Lung (tissue), 12 donors: Measurements from ENCODE around the gene SPAG6. TPM values are rescaled to one million over a fixed set of nuclear protein-coding genes. Genes with fewer than 3 reads are reported as not detected.

Source experiments
- ATAC-seq: fragments of 200-7000 bp; cut with Tn5 transposase; one replicate; pipeline ENCODE4 v1.9.1; 2020; ENCODE audit warnings: moderate number of reproducible peaks; ENCODE audit not compliant: insufficient read depth, low FRiP score
- DNase-seq, 3 donors: peaks; one replicate each; pipeline ENCODE4 v3.0.0-alpha.2; 2013 to 2017
- H3K27ac ChIP-seq, 2 donors: one replicate each; pipeline ENCODE4 v1.5.1; 2013; ENCODE audit warnings: mild to moderate bottlenecking in 2 of 2, moderate library complexity in 2 of 2, control low read depth in 1 of 2, inconsistent platforms in 1 of 2, low read depth in 1 of 2, low read length in 1 of 2
- H3K27me3 ChIP-seq, 3 donors: one replicate each; pipeline ENCODE4 v1.5.1; 2013; ENCODE audit warnings: low read length in 2 of 3; ENCODE audit not compliant: control insufficient read depth in 3 of 3, insufficient read depth in 3 of 3
- H3K36me3 ChIP-seq, 4 donors: one replicate each; pipeline ENCODE4 v1.5.1; 2013; ENCODE audit warnings: low read length in 4 of 4, mild to moderate bottlenecking in 1 of 4, moderate library complexity in 1 of 4; ENCODE audit not compliant: control insufficient read depth in 4 of 4, insufficient read depth in 4 of 4
- H3K4me1 ChIP-seq, 5 donors: one replicate each; pipeline ENCODE4 v1.5.1; 2013; ENCODE audit warnings: low read length in 5 of 5, mild to moderate bottlenecking in 2 of 5, moderate library complexity in 1 of 5; ENCODE audit not compliant: control insufficient read depth in 5 of 5, insufficient read depth in 5 of 5
- H3K4me3 ChIP-seq: one replicate; pipeline ENCODE4 v1.5.1; 2013; ENCODE audit warnings: mild to moderate bottlenecking, control low read depth, moderate library complexity
- H3K9ac ChIP-seq, 2 donors: one replicate each; pipeline ENCODE4 v1.5.1; 2013; ENCODE audit warnings: low read length in 2 of 2, control low read depth in 1 of 2; ENCODE audit not compliant: insufficient read depth in 1 of 2
- H3K9me3 ChIP-seq, 4 donors: one replicate each; pipeline ENCODE4 v1.5.1; 2013; ENCODE audit warnings: low read length in 3 of 4, mild to moderate bottlenecking in 1 of 4, moderate library complexity in 1 of 4; ENCODE audit not compliant: control insufficient read depth in 4 of 4, insufficient read depth in 3 of 4
- CTCF ChIP-seq: IDR thresholded peaks from 2 replicates; pipeline ENCODE4 v1.5.1; 2012; ENCODE audit warnings: mild to moderate bottlenecking; ENCODE audit errors: control extremely low read depth, extremely low read depth
- WGBS, 2 donors: extraction: QIAGEN DNeasy Blood & Tissue Kit; methylation state at CpG; one replicate each; pipeline ENCODE4 v1.1.7; 2013; 5-methylcytosine and 5-hydroxymethylcytosine counted together
- polyA plus RNA-seq, 2 donors: library from polyadenylated mRNA; stranded (reverse); fragments of 200-250 nt; gene quantifications; one replicate each; pipeline ENCODE4 v1.2.1, GENCODE V29; 2013
- total RNA-seq, 2 donors: library from RNA; depleted of rRNA in 1 of 2; stranded (reverse); fragments of >200 nt in 1 of 2; gene quantifications; one replicate each; pipeline ENCODE4 v1.2.1, GENCODE V29; 2014 to 2021
- donor health status: control.
- donor health status: control.
- donor health status: Bipolar disorder and iron deficiency.
- donor health status: healthy.
- donor health status: DM: yes; HTN: yes; CAD: no.

The SPAG6 gene
- total and polyA plus RNA-seq, 4 donors, result 12.2 to 40.1 (median 23.6) TPM

- ATAC-seq (no peak), DNase-seq (no peak)
- H3K27me3 ChIP-seq, result peaks cover 0 to 30% (median 24%) of the 10 kb centered on the region in 3 donors
- no peaks in the 10 kb centered on the region for H3K9me3 ChIP-seq
- no peaks in the 10 kb centered on the region for H3K36me3 ChIP-seq
- peaks cover 0 to 29% (median 5%) of the 10 kb centered on the region in 5 donors for H3K4me1 ChIP-seq
- no peak for TF ChIP-seq CTCF
- no peak overlapping the region for H3K27ac ChIP-seq
- H3K4me3 ChIP-seq, result no peak overlapping the region
- no peak overlapping the region for H3K9ac ChIP-seq
- 97% methylated on average over 3 of the region's 3 CpGs for WGBS, 2 donors
These were observed 26.5 kb upstream of the SPAG6 start for GRCh38 chr10:22318772-22319171.

GRCh38 chr10:22319547-22319979, 25.7 kb upstream of the SPAG6 start:
- TF ChIP-seq CTCF, result no peak
- H3K27ac ChIP-seq, result no peak overlapping the region
- H3K4me1 ChIP-seq, result peaks cover 0 to 37% (median 8%) of the 10 kb centered on the region in 5 donors
- H3K4me3 ChIP-seq, result no peak overlapping the region
- peaks cover 0 to 36% (median 32%) of the 10 kb centered on the region in 3 donors for H3K27me3 ChIP-seq
- WGBS, 2 donors, result 72 to 84% methylated on average over 10 of the region's 10 CpGs
- H3K9ac ChIP-seq, result peak overlapping the region in 1 of 2 donors; percentile 14
- H3K9me3 ChIP-seq, result no peaks in the 10 kb centered on the region
- peak in 1 of 3 donors; percentile 73 for DNase-seq
- no peak for ATAC-seq
- H3K36me3 ChIP-seq, result no peaks in the 10 kb centered on the region

GRCh38 chr10:22319980-22320558, 25.2 kb upstream of the SPAG6 start:
- DNase-seq, result peak; percentile 26 to 71 (median 49)
- no peaks in the 10 kb centered on the region for H3K9me3 ChIP-seq
- peaks cover 0 to 42% (median 11%) of the 10 kb centered on the region in 5 donors for H3K4me1 ChIP-seq
- H3K36me3 ChIP-seq, result no peaks in the 10 kb centered on the region
- peak overlapping the region; percentile 39 for H3K4me3 ChIP-seq
- TF ChIP-seq CTCF, result no peak
- ATAC-seq, result no peak
- WGBS, 2 donors, result 5 to 8% methylated on average over 27 to 30 of the region's 30 CpGs
- peaks cover 0 to 37% (median 33%) of the 10 kb centered on the region in 3 donors for H3K27me3 ChIP-seq
- H3K9ac ChIP-seq, result peak overlapping the region in 1 of 2 donors; percentile 14
- peak overlapping the region; percentile 80 to 91 for H3K27ac ChIP-seq
